Effector CD8-positive, alpha-beta T cell (primary cell): ENCODE data around the gene DLG2.
"Not testable (repeated sequence)": the region's sequence is repeated elsewhere in the genome, so short reads cannot be mapped to it uniquely, and the experiment has no call there.

Experiments
- DNase-seq: peaks from one replicate; lab custom pipeline; 2025; lab: John Stamatoyannopoulos, UW

DLG2 gene

GRCh38 chr11:83459798-83460197 lies 2167.3 kb downstream of the DLG2 start:
- DNase-seq = no peak

GRCh38 chr11:83456566-83456965 lies 2170.6 kb downstream of the DLG2 start:
- no peak for DNase-seq

- no peak for DNase-seq
Measured at GRCh38 chr11:83456075-83456474, 2171.1 kb downstream of the DLG2 start.

- no peak for DNase-seq
Measured at GRCh38 chr11:83455356-83455755, 2171.8 kb downstream of the DLG2 start.

- no peak for DNase-seq
Measured at GRCh38 chr11:83454674-83455073, 2172.5 kb downstream of the DLG2 start.

- DNase-seq = no peak
Measured at GRCh38 chr11:83449338-83449913, 2177.7 kb downstream of the DLG2 start.

- no peak for DNase-seq
Measured at GRCh38 chr11:83448686-83449085, 2178.5 kb downstream of the DLG2 start.

GRCh38 chr11:83443880-83444279 lies 2183.3 kb downstream of the DLG2 start:
- DNase-seq = not testable (repeated sequence)

- no peak for DNase-seq
Measured at GRCh38 chr11:83441601-83442000, 2185.5 kb downstream of the DLG2 start.

- no peak for DNase-seq
Measured at GRCh38 chr11:83441171-83441570, 2186.0 kb downstream of the DLG2 start.

GRCh38 chr11:83438438-83438837 lies 2188.7 kb downstream of the DLG2 start:
- DNase-seq = no peak

GRCh38 chr11:83437939-83438338 lies 2189.2 kb downstream of the DLG2 start:
- DNase-seq = no peak

- no peak for DNase-seq
Measured at GRCh38 chr11:83436855-83437254, 2190.3 kb downstream of the DLG2 start.

GRCh38 chr11:83434812-83435211 lies 2192.3 kb downstream of the DLG2 start:
- DNase-seq = not testable (repeated sequence)

- no peak for DNase-seq
Measured at GRCh38 chr11:83427943-83428342, 2199.2 kb downstream of the DLG2 start.

GRCh38 chr11:83427501-83427900 lies 2199.6 kb downstream of the DLG2 start:
- DNase-seq = no peak

- no peak for DNase-seq
Measured at GRCh38 chr11:83425137-83425466, 2202.0 kb downstream of the DLG2 start.

GRCh38 chr11:83424376-83425136 lies 2202.6 kb downstream of the DLG2 start:
- DNase-seq = no peak

- DNase-seq = not testable (repeated sequence)
Measured at GRCh38 chr11:83422641-83423040, 2204.5 kb downstream of the DLG2 start.

- DNase-seq = no peak
Measured at GRCh38 chr11:83410605-83411565, 2216.3 kb downstream of the DLG2 start.

GRCh38 chr11:83409891-83410290 lies 2217.3 kb downstream of the DLG2 start:
- DNase-seq = no peak

- no peak for DNase-seq
Measured at GRCh38 chr11:83409476-83409875, 2217.7 kb downstream of the DLG2 start.

GRCh38 chr11:83408946-83409345 lies 2218.2 kb downstream of the DLG2 start:
- no peak for DNase-seq
